ENCODE results near the gene TMEM150A. TPM values are rescaled to one million over a fixed set of nuclear protein-coding genes. Genes with fewer than 3 reads are reported as not detected.
A peak's percentile ranks its signal among the peaks of the same experiment; 100 is the strongest.

The TMEM150A gene
- total and polyA plus RNA-seq, 2 of the 13 experiments (the other 11 are each of a cell fraction or from before 2014, with no cell fraction given): 30.1 to 70.4 TPM

DNA sequence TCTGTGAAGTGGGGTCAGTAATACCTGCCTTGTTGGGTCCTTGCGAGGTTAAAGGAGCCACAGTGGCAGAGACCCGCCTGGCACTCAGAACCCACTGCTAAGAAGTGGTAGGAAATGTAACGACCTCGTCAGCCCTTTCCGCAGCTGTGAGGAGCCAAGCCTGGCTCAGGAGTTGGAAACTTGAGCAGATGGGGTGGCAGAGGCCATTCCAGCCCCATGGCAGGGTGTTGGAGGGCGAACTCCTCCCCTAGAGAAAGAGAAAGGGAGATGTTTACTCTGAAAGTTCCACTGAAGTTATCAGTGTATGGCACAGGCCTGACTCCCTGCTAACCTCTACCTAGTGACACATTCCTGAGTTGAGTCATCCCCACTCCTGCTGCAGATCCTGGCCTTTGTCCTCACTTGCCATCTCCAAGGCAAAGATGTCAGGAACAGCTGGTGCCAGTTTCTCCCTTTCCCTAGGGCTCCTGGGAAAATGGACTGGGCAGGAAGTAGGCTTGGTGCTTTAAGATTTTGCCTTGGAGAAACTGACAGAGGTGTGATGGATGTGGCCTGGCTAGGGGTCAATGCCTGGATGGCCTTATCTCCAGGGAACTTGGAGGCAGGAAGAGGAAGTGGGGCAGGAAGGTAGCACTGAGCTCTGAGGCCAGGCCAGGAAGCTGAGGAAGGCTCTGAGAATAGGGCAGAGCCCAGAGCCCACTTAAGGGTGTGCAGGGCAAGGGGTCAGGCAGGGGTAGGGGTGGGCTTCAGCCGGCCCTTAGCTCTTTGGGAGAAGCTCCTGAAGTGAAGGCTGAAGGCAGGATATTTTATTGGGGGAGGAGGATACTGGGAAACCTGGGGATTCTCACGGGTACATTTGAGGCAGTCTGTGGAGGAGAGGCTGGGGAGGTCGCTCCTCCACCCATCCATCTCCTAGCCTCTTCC lies 17.4 kb downstream of the TMEM150A start (continued):
- TF ChIP-seq, protein P1, sequence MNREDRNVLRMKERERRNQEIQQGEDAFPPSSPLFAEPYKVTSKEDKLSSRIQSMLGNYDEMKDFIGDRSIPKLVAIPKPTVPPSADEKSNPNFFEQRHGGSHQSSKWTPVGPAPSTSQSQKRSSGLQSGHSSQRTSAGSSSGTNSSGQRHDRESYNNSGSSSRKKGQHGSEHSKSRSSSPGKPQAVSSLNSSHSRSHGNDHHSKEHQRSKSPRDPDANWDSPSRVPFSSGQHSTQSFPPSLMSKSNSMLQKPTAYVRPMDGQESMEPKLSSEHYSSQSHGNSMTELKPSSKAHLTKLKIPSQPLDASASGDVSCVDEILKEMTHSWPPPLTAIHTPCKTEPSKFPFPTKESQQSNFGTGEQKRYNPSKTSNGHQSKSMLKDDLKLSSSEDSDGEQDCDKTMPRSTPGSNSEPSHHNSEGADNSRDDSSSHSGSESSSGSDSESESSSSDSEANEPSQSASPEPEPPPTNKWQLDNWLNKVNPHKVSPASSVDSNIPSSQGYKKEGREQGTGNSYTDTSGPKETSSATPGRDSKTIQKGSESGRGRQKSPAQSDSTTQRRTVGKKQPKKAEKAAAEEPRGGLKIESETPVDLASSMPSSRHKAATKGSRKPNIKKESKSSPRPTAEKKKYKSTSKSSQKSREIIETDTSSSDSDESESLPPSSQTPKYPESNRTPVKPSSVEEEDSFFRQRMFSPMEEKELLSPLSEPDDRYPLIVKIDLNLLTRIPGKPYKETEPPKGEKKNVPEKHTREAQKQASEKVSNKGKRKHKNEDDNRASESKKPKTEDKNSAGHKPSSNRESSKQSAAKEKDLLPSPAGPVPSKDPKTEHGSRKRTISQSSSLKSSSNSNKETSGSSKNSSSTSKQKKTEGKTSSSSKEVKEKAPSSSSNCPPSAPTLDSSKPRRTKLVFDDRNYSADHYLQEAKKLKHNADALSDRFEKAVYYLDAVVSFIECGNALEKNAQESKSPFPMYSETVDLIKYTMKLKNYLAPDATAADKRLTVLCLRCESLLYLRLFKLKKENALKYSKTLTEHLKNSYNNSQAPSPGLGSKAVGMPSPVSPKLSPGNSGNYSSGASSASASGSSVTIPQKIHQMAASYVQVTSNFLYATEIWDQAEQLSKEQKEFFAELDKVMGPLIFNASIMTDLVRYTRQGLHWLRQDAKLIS (CRISPR knock-in tag; IDR thresholded peaks at IDR 0.05): no peak
- TF ChIP-seq CBX5 (CRISPR knock-in tag; IDR thresholded peaks at IDR 0.05; ENCODE audit: borderline replicate concordance) (no peak; the same call in 1 of the 2 replicates), AGO1 (IDR thresholded peaks at IDR 0.05; ENCODE audit: low read depth, low read length, poor library complexity, severe bottlenecking) (no peak), CEBPB (IDR thresholded peaks at IDR 0.05; ENCODE audit: borderline replicate concordance, low read depth, low read length) (peak; percentile 42; the same call in 1 of the 2 replicates), ZNF292 (CRISPR knock-in tag; IDR thresholded peaks at IDR 0.05; ENCODE audit: borderline replicate concordance, low read depth) (peak; percentile 88), NFYC (CRISPR knock-in tag; IDR thresholded peaks at IDR 0.05) (no peak; the same call in 1 of the 2 replicates), NFIC (IDR thresholded peaks at IDR 0.05; ENCODE audit: low read length) (0 out of 2 replicates have a peak, but pooled peaks have one; percentile 68), ZNF598 (CRISPR knock-in tag; IDR thresholded peaks at IDR 0.05; ENCODE audit: borderline replicate concordance) (peak; percentile 95), RFX1 (IDR thresholded peaks at IDR 0.05) (no peak), RNF2 (conservative IDR thresholded peaks at IDR 0.05; ENCODE audit: low read depth) (no peak; the same call in 1 of the 2 replicates)
- TF ChIP-seq, protein P2, sequence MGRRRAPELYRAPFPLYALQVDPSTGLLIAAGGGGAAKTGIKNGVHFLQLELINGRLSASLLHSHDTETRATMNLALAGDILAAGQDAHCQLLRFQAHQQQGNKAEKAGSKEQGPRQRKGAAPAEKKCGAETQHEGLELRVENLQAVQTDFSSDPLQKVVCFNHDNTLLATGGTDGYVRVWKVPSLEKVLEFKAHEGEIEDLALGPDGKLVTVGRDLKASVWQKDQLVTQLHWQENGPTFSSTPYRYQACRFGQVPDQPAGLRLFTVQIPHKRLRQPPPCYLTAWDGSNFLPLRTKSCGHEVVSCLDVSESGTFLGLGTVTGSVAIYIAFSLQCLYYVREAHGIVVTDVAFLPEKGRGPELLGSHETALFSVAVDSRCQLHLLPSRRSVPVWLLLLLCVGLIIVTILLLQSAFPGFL (CRISPR knock-in tag; IDR thresholded peaks at IDR 0.05): no peak
- TF ChIP-seq, protein P3, sequence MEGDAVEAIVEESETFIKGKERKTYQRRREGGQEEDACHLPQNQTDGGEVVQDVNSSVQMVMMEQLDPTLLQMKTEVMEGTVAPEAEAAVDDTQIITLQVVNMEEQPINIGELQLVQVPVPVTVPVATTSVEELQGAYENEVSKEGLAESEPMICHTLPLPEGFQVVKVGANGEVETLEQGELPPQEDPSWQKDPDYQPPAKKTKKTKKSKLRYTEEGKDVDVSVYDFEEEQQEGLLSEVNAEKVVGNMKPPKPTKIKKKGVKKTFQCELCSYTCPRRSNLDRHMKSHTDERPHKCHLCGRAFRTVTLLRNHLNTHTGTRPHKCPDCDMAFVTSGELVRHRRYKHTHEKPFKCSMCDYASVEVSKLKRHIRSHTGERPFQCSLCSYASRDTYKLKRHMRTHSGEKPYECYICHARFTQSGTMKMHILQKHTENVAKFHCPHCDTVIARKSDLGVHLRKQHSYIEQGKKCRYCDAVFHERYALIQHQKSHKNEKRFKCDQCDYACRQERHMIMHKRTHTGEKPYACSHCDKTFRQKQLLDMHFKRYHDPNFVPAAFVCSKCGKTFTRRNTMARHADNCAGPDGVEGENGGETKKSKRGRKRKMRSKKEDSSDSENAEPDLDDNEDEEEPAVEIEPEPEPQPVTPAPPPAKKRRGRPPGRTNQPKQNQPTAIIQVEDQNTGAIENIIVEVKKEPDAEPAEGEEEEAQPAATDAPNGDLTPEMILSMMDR (CRISPR knock-in tag; IDR thresholded peaks at IDR 0.05): no peak
- TF ChIP-seq, protein P4, sequence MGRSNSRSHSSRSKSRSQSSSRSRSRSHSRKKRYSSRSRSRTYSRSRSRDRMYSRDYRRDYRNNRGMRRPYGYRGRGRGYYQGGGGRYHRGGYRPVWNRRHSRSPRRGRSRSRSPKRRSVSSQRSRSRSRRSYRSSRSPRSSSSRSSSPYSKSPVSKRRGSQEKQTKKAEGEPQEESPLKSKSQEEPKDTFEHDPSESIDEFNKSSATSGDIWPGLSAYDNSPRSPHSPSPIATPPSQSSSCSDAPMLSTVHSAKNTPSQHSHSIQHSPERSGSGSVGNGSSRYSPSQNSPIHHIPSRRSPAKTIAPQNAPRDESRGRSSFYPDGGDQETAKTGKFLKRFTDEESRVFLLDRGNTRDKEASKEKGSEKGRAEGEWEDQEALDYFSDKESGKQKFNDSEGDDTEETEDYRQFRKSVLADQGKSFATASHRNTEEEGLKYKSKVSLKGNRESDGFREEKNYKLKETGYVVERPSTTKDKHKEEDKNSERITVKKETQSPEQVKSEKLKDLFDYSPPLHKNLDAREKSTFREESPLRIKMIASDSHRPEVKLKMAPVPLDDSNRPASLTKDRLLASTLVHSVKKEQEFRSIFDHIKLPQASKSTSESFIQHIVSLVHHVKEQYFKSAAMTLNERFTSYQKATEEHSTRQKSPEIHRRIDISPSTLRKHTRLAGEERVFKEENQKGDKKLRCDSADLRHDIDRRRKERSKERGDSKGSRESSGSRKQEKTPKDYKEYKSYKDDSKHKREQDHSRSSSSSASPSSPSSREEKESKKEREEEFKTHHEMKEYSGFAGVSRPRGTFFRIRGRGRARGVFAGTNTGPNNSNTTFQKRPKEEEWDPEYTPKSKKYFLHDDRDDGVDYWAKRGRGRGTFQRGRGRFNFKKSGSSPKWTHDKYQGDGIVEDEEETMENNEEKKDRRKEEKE (IDR thresholded peaks at IDR 0.05): no peak
- TF ChIP-seq, protein P5, sequence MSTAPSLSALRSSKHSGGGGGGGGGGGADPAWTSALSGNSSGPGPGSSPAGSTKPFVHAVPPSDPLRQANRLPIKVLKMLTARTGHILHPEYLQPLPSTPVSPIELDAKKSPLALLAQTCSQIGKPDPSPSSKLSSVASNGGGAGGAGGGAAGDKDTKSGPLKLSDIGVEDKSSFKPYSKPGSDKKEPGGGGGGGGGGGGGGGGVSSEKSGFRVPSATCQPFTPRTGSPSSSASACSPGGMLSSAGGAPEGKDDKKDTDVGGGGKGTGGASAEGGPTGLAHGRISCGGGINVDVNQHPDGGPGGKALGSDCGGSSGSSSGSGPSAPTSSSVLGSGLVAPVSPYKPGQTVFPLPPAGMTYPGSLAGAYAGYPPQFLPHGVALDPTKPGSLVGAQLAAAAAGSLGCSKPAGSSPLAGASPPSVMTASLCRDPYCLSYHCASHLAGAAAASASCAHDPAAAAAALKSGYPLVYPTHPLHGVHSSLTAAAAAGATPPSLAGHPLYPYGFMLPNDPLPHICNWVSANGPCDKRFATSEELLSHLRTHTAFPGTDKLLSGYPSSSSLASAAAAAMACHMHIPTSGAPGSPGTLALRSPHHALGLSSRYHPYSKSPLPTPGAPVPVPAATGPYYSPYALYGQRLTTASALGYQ (CRISPR knock-in tag; IDR thresholded peaks at IDR 0.05): no peak; the same call in 1 of the 2 replicates
